ENCODE measurements around the gene KRTAP5-9. TPM values are rescaled to one million over a fixed set of nuclear protein-coding genes. Genes with fewer than 3 reads are reported as not detected.

KRTAP5-9 gene
- total and polyA plus RNA-seq, 2 experiments from 2014 or later, result 0.24 TPM; not detected in 1

DNA sequence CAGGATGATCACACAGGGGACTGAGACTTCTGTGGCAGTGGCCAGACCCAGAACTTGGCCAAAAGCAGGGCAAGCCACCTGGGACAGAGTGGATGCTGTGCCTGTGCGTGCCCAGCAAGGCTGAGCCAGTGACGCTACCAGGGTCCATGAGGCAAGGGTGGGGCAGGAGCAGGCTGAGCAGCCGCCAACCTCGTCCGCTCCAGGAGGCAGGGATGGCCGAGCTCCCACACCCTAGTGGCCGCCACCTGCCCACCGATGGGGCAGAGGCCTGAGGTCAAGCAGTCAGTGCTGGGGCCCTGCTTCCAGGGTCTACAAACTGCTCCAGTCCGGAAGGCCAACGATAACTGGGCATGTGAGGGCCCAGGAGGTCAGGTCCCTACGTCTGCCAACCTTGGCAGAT is 7.3 kb downstream of the KRTAP5-9 start:
- peaks cover 2% of the 10 kb centered on the region for H3K27me3 Mint-ChIP-seq (ENCODE audit: insufficient read depth, low read depth, poor library complexity)
- H3K27ac Mint-ChIP-seq, result no peak overlapping the region
- no peaks in the 10 kb centered on the region for H3K9me2 ChIP-seq (ENCODE audit: insufficient read depth)
- TF ChIP-seq EZH2 (IDR thresholded peaks at IDR 0.05; ENCODE audit: low read depth, unreplicated experiment), result no peak
- no peak for TF ChIP-seq REST (IDR thresholded peaks at IDR 0.05; ENCODE audit: unreplicated experiment)
- no peak for TF ChIP-seq POLR2AphosphoS5 (IDR thresholded peaks at IDR 0.05; ENCODE audit: low read depth)
- TF ChIP-seq JUNB (IDR thresholded peaks at IDR 0.05; ENCODE audit: unreplicated experiment), result no peak
- TF ChIP-seq, protein P1, sequence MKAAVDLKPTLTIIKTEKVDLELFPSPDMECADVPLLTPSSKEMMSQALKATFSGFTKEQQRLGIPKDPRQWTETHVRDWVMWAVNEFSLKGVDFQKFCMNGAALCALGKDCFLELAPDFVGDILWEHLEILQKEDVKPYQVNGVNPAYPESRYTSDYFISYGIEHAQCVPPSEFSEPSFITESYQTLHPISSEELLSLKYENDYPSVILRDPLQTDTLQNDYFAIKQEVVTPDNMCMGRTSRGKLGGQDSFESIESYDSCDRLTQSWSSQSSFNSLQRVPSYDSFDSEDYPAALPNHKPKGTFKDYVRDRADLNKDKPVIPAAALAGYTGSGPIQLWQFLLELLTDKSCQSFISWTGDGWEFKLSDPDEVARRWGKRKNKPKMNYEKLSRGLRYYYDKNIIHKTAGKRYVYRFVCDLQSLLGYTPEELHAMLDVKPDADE (IDR thresholded peaks at IDR 0.05), result no peak
- TF ChIP-seq ZNF114 (CRISPR knock-in tag; IDR thresholded peaks at IDR 0.05), result no peak
- TF ChIP-seq STAT1 (IDR thresholded peaks at IDR 0.05; ENCODE audit: unreplicated experiment), result no peak
- TF ChIP-seq, protein P2, sequence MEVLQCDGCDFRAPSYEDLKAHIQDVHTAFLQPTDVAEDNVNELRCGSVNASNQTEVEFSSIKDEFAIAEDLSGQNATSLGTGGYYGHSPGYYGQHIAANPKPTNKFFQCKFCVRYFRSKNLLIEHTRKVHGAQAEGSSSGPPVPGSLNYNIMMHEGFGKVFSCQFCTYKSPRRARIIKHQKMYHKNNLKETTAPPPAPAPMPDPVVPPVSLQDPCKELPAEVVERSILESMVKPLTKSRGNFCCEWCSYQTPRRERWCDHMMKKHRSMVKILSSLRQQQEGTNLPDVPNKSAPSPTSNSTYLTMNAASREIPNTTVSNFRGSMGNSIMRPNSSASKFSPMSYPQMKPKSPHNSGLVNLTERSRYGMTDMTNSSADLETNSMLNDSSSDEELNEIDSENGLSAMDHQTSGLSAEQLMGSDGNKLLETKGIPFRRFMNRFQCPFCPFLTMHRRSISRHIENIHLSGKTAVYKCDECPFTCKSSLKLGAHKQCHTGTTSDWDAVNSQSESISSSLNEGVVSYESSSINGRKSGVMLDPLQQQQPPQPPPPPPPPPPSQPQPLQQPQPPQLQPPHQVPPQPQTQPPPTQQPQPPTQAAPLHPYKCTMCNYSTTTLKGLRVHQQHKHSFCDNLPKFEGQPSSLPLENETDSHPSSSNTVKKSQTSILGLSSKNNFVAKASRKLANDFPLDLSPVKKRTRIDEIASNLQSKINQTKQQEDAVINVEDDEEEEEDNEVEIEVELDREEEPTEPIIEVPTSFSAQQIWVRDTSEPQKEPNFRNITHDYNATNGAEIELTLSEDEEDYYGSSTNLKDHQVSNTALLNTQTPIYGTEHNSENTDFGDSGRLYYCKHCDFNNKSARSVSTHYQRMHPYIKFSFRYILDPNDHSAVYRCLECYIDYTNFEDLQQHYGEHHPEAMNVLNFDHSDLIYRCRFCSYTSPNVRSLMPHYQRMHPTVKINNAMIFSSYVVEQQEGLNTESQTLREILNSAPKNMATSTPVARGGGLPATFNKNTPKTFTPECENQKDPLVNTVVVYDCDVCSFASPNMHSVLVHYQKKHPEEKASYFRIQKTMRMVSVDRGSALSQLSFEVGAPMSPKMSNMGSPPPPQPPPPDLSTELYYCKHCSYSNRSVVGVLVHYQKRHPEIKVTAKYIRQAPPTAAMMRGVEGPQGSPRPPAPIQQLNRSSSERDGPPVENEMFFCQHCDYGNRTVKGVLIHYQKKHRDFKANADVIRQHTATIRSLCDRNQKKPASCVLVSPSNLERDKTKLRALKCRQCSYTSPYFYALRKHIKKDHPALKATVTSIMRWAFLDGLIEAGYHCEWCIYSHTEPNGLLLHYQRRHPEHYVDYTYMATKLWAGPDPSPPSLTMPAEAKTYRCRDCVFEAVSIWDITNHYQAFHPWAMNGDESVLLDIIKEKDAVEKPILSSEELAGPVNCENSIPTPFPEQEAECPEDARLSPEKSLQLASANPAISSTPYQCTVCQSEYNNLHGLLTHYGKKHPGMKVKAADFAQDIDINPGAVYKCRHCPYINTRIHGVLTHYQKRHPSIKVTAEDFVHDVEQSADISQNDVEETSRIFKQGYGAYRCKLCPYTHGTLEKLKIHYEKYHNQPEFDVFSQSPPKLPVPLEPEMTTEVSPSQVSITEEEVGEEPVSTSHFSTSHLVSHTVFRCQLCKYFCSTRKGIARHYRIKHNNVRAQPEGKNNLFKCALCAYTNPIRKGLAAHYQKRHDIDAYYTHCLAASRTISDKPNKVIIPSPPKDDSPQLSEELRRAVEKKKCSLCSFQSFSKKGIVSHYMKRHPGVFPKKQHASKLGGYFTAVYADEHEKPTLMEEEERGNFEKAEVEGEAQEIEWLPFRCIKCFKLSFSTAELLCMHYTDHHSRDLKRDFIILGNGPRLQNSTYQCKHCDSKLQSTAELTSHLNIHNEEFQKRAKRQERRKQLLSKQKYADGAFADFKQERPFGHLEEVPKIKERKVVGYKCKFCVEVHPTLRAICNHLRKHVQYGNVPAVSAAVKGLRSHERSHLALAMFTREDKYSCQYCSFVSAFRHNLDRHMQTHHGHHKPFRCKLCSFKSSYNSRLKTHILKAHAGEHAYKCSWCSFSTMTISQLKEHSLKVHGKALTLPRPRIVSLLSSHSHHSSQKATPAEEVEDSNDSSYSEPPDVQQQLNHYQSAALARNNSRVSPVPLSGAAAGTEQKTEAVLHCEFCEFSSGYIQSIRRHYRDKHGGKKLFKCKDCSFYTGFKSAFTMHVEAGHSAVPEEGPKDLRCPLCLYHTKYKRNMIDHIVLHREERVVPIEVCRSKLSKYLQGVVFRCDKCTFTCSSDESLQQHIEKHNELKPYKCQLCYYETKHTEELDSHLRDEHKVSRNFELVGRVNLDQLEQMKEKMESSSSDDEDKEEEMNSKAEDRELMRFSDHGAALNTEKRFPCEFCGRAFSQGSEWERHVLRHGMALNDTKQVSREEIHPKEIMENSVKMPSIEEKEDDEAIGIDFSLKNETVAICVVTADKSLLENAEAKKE (CRISPR knock-in tag; IDR thresholded peaks at IDR 0.05), result no peak
- TF ChIP-seq EZH2phosphoT487 (IDR thresholded peaks at IDR 0.05; ENCODE audit: unreplicated experiment), result no peak
- TF ChIP-seq ZNF331 (CRISPR knock-in tag; IDR thresholded peaks at IDR 0.05; ENCODE audit: low read depth), result no peak
- no peak for TF ChIP-seq CREB1 (CRISPR knock-in tag; IDR thresholded peaks at IDR 0.05; ENCODE audit: low read depth)
- no peak for TF ChIP-seq NANOG (IDR thresholded peaks at IDR 0.05; ENCODE audit: borderline replicate concordance)
- TF ChIP-seq CTCF (conservative IDR thresholded peaks at IDR 0.05; ENCODE audit: low read depth in 2 of 2), result no peak
- no peaks in the 10 kb centered on the region for H3K79me2 ChIP-seq (replicated peaks; ENCODE audit: insufficient read depth)
- no peaks in the 10 kb centered on the region for H4K20me1 ChIP-seq (replicated peaks; ENCODE audit: insufficient read depth)
- DNase-seq (ENCODE audit: low spot score) (no peak), ATAC-seq (no peak)
- H2AFZ ChIP-seq, result no peak overlapping the region
- H3K36me3 ChIP-seq (ENCODE audit: insufficient read depth), result peaks cover 3% of the 10 kb centered on the region; the same call in 1 of the 2 replicates
- H3K36me3 Mint-ChIP-seq (ENCODE audit: low read depth), result peaks cover 9% of the 10 kb centered on the region; the same call in 2 of the 3 replicates
- H3K4me1 ChIP-seq (ENCODE audit: insufficient read depth), result no peaks in the 10 kb centered on the region
- no peaks in the 10 kb centered on the region for H3K27me3 ChIP-seq (ENCODE audit: insufficient read depth)
- H3K4me3 Mint-ChIP-seq, result no peak overlapping the region
- no peaks in the 10 kb centered on the region for H3F3A ChIP-seq (replicated peaks; ENCODE audit: low read depth)
- H3K9me3 Mint-ChIP-seq, result peaks cover 31% of the 10 kb centered on the region
- H3K4me1 Mint-ChIP-seq, result peaks cover 5% of the 10 kb centered on the region
- no peak overlapping the region for H3K4me3 ChIP-seq
- H3K4me2 ChIP-seq, result no peak overlapping the region
- no peak overlapping the region for H3K27ac ChIP-seq (ENCODE audit: low read depth)
